HG02759 (cell line): ENCODE measurements around the gene LRRC46.

Experiments
- ATAC-seq: cut with Tn5 transposase; IDR thresholded peaks from one replicate; pipeline ENCODE4 v1.9.1; 2021; ENCODE audit warnings: mild to moderate bottlenecking, moderate library complexity; ENCODE audit not compliant: unreplicated experiment

LRRC46 gene

GRCh38 chr17:47829870-47830269, 1.6 kb upstream of the LRRC46 start:
- ATAC-seq = no peak

- ATAC-seq = no peak
Observed at GRCh38 chr17:47830396-47831002, 971 bp upstream of the LRRC46 start.

- ATAC-seq = no peak
Observed at GRCh38 chr17:47831934-47832327, 461 bp downstream of the LRRC46 start.

- ATAC-seq = no peak
Observed at GRCh38 chr17:47834756-47835155, 3.3 kb downstream of the LRRC46 start.

DNA sequence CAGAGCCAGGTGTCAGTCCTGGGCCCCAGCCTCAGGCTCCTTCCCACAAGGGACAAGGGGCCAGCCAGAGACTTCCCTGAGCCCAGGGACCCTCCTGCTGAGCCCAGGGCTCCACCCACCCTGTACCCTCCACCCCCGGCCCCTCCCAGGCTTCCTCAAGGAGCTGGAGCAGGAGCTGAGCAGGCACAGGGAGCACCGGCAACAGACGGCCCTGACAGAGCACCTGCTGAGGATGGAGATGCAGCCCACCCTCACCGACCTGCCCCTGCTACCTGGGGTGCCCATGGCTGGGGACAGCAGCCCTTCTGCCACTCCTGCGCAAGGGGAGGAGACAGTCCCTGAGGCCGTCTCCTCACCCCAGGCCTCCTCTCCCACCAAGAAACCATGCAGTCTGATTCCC, 5.1 kb downstream of the LRRC46 start:
- ATAC-seq = no peak

DNA sequence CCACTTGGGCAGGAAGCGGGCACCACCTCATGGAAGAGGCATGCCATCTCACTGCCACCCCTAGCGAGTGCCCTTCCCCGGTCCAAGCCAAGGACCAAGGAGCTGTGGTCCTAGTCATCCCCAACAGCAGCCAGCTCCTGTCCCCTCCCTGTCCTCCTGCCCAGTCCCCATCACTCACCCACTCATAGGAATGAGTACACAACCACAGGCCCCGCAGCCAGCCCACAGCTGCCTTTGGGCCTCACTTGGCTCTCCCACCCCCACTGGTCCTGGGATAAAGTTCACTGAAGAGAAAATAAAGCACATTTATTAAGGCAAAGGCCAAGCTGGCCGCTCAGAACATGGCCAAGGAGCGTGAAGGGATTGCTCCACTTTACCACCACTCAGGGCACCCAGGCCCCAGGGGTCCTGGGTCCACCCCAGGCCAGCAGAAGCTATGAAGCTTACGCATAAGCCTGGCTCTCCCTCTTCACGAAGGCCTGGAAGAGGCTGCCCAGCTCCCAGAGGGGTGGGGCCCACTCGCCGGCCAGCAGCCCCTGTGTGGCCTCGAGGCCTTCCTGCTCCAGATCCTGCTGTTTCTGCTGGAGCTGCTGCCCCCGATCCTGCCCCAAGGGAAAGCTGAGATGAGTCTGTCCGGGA, 6.0 kb downstream of the LRRC46 start:
- ATAC-seq = no peak

DNA sequence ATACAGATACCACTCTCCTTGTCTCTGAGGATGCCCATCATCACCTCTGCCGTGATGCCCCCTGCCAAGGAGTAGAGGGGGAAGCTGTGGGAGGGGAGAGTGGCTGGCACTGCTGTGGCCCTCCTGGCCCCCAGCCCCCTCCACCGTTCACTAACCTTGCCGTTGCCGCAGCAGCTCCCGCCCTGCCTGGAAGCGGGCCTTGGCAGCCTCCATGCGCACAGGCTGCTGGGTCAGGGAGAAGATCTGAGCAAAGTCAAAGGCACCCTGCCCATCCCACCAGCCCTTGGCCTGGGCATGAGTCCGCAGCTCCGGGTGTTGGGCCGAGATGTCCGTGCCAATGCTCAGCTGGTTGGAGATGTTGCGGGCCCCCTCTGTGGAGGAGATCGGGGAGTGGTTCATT, 7.2 kb downstream of the LRRC46 start:
- ATAC-seq = no peak

DNA sequence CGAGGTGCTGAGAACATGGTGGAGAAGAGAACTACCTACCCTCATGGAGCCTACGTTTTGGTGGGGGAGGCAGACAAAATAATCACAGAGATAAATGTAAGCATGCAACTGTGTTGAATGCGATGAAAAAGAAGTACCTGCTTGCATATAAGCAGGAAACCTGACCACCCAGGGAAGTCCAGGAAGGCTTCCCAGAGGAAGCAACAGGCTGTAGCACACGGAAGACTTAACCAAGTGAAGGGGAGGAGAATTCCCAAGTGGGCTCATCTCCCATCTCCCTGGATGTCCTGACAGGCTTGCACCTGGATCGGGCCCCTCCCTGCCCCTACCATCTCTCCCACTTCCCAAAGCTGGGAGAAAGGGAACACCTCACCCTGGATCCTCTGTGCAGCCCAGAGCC, 7.6 kb downstream of the LRRC46 start:
- no peak for ATAC-seq

DNA sequence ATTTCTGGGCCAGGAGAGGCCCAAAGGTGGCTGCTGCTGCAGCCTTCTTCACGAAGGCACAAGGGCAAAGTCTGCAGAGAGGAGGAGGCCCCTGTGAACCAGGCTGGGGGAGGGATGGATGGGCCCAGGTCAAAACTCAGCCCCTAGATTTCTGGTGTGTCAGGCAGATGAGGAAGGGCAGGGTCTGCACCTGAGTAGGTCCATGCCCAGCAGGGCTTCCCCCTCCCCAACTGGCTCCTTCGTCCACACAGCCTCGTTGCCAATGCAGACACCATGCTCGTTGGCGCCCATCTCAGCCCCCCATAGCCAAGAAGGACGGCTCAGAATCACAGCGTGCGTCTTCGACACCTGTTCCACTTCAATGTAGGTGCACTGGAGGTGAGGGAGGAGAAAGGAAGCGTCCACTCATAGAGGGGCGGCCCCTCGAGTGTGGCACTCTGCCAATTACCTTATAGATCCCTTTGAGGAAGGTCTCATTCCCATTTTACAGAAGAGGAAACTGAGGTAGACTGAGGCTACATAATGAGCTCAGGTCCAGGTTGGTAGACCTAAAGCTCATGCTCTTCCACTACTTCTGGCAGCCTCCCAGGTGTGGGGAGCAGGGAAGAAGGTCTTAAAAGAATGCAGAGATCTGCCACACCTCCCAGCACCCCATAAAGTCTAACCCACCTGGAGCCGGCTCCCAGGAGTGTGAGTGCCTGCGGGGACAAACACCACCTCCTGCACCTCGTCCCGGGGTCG, 8.7 kb downstream of the LRRC46 start:
- no peak for ATAC-seq

- peak; percentile 85 for ATAC-seq
Observed at GRCh38 chr17:47840742-47841487, 9.4 kb downstream of the LRRC46 start, which contains the start of gene SCRN2. TSS of gene SCRN2 (minus strand) at chr17:47841273. CDS start at chr17:47840843, 430 bp downstream.

DNA sequence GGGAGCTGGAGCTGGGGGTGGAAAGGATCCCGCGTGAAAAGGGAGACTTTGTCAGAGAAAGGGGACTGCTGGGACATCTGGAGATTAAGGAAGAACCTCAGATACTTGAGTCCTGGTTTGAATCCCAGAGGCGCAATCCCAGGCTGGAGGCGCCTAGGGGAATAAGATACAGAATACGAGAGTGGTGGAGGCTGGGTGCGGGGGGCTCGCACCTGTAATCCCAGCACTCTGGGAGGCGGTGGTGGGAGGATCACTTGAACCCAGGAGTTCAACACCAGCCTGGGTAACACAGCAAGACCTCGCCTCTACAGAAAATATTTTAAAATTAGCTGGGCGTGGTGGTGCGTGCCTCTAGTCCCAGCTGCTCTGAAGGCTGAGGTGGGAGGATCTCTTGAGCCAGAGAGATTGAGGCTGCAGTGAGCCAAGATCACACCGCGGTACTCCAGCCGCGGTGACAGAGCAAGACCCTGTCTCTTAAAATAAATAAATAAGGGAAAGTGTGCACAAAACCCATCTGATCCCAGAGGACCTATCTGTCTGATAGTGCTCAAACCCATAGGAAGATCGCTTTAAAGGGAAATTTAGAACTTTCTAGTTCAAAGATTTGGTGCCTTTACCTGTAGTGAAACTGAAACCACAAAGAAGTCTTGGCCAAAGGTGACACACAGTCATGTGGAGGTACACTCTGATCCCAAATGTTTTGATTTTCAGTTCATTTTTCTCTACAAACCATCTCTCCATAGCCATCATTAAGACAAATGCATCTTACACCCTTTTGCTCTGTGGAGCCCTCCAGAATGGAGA, 10.2 kb downstream of the LRRC46 start:
- ATAC-seq = no peak

DNA sequence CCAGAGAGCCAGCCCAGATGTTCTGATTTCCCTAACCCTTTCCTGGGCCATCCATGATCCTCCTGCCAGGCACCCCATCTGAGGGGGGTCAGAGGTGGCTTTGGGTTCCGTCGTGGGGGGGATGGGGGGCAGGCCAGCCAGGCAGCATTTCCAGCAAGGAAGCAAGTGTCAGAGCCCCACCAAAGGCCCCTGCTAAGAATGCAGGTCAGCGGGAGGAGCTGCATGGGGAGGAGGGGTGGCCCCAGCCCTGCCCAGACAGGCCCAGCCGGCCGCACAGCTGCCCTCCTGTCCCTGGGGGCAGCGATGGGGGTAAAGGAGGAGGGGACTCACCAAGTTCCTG, 11.9 kb downstream of the LRRC46 start:
- ATAC-seq = no peak

- ATAC-seq = no peak
Observed at GRCh38 chr17:47844227-47844626, 12.8 kb downstream of the LRRC46 start.

DNA sequence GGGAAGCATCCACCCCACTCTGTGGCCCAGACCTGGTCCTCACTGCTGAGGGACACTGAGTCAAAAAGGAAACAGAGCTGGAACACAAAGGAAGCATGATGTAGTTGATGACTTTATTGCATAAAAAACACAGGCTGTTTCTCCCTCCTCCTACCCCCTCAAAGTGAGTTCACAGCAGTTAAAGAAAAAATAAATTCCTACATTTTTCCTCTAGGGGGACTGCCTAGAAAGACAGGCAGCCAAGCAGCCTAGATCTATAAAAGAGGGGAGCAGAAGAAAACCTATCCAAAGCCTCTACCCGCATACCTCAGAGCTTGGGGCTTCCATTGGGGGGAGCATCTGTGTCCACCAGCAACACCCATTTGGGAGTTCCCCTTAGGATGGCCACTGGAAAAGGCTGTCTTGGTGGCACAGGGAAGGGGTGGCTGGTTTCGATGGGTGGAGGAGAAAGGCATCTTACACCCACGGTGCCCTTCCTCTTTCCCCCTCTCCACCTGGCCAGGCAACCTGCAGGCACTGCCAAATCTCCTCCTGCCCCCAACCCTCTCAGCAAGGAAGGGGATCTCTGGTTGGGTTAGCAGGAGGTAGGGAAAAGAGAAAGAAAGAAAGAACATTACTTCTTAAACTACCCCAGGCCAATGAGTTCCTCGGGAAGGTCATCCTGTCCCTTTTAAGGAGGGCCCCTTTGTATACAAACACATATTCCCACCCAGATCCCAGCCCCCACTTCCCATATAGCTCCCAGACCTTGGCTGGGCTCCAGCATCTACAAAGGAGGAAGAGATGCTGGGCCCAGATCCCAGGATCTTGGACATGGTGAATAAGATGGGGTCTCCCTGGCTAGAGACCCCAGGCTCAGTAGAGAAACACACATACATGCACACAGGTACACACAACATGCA, 13.6 kb downstream of the LRRC46 start:
- ATAC-seq = no peak

DNA sequence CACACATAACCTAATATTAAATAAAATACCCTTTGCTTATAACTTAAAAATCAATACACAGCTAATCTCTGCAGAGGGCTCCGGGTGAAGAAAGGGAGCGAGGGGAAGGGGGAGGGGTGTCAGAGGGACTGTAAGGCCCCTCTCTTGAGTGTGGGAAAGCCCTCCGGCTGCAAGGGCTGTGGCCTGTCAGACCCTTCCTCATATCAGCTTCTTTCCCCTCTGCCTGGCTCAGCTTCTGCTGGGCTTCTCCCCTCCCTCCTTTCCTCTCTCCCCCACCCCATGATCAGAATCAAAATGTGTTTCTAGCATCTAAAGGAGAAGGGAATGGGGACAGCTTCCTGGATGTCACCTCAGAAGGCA, 14.2 kb downstream of the LRRC46 start:
- no peak for ATAC-seq

- ATAC-seq = no peak
Observed at GRCh38 chr17:47846716-47847340, 15.4 kb downstream of the LRRC46 start.

- ATAC-seq = no peak
Observed at GRCh38 chr17:47847341-47848197, 16.1 kb downstream of the LRRC46 start.

- no peak for ATAC-seq
Observed at GRCh38 chr17:47848198-47848513, 16.7 kb downstream of the LRRC46 start.

- ATAC-seq = no peak
Observed at GRCh38 chr17:47850373-47850691, 18.9 kb downstream of the LRRC46 start.
